Fibroblast of the aortic adventitia (primary cell): Measurements from ENCODE around the gene SERTAD2. TPM values are rescaled to one million over a fixed set of nuclear protein-coding genes. Genes with fewer than 3 reads are reported as not detected.

Source experiments
- DNase-seq: peaks from one replicate; pipeline ENCODE4 v3.0.0-alpha.2; 2010; ENCODE audit warnings: low read depth
- H3K4me3 ChIP-seq: 2 replicates; pipeline ENCODE4 v1.5.1; 2011; ENCODE audit warnings: low read depth, mild to moderate bottlenecking, control low read depth, low read length, moderate library complexity
- CTCF ChIP-seq: IDR thresholded peaks from 2 replicates; pipeline ENCODE4 v1.5.1; 2011; ENCODE audit warnings: mild to moderate bottlenecking, low read length, control low read depth, inconsistent platforms; ENCODE audit not compliant: insufficient read depth
- total RNA-seq: library from RNA; depleted of rRNA; stranded (reverse); fragments of >200 nt; gene quantifications from 2 replicates; pipeline ENCODE4 v1.2.3, GENCODE V29; 2012; ENCODE audit warnings: low replicate concordance

SERTAD2 gene
- 19.1 and 34.4 TPM in 2 replicates for total RNA-seq

- TF ChIP-seq CTCF = peak; percentile 17
- peak; percentile 81 for DNase-seq
- peak within 1 kb of the TSS; percentile 76 for H3K4me3 ChIP-seq
These were observed at the start of gene SERTAD2 for GRCh38 chr2:64653109-64654062. SERTAD2 (minus strand) TSS chr2:64653913; CDS start chr2:64636871, 17,042 bp downstream.

GRCh38 chr2:64700133-64700809 lies 46.6 kb upstream of the SERTAD2 start:
- TF ChIP-seq CTCF = no peak
- peak; percentile 51 for DNase-seq
- no peak overlapping the region for H3K4me3 ChIP-seq

GRCh38 chr2:64699712-64700111 lies 46.0 kb upstream of the SERTAD2 start:
- no peak for DNase-seq
- H3K4me3 ChIP-seq = no peak overlapping the region
- TF ChIP-seq CTCF = no peak

- peak; percentile 73 for DNase-seq
- no peak overlapping the region for H3K4me3 ChIP-seq
- TF ChIP-seq CTCF = no peak
These were observed 45.1 kb upstream of the SERTAD2 start for GRCh38 chr2:64698668-64699444.

- no peak overlapping the region for H3K4me3 ChIP-seq
- DNase-seq = no peak
- no peak for TF ChIP-seq CTCF
These were observed 44.5 kb upstream of the SERTAD2 start for GRCh38 chr2:64698177-64698643.
